DND-41 (cell line): Measurements from ENCODE around the gene HOXA13.

Experiments
- CTCF ChIP-seq: IDR thresholded peaks from 2 replicates; pipeline ENCODE4 v1.5.1; 2012; ENCODE audit warnings: borderline replicate concordance, low read length, moderate library complexity, mild to moderate bottlenecking; ENCODE audit not compliant: poor library complexity, severe bottlenecking; ENCODE audit errors: extremely low read depth
- EZH2 ChIP-seq: IDR thresholded peaks from 3 replicates; pipeline ENCODE4 v1.6.1; 2012; ENCODE audit warnings: borderline replicate concordance, low read depth, mild to moderate bottlenecking, moderate library complexity, low read length, inconsistent platforms; ENCODE audit not compliant: severe bottlenecking

- TF ChIP-seq CTCF: no peak
- no peak for TF ChIP-seq EZH2
Measured at GRCh38 chr7:27163288-27164044, 36.4 kb downstream of the HOXA13 start.
